Hematopoietic multipotent progenitor cell treated with erythropoietin and hydrocortisone succinate and interleukin-3 and kit ligand, for 15 days (in vitro differentiated cells): ENCODE data around the gene INSYN2A.

Experiments
- DNase-seq: peaks from one replicate; pipeline ENCODE4 v3.0.0-alpha.2; 2015; ENCODE audit warnings: low spot score

The INSYN2A gene, protein sequence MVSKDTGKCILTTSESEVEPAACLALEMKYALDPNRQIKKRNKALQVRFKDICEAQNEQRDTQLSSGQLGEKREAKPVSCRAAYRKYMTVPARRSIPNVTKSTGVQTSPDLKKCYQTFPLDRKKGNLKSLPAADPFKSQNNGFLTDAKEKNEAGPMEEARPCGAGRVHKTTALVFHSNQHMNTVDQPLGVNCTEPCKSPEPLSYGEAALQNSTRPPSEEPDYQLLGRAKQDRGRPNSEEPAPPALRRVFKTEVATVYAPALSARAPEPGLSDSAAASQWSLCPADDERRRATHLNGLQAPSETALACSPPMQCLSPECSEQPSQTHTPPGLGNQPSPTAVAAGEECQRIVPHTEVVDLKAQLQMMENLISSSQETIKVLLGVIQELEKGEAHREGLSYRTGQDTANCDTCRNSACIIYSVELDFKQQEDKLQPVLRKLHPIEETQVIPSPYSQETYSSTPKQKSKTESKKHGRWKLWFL

DNA sequence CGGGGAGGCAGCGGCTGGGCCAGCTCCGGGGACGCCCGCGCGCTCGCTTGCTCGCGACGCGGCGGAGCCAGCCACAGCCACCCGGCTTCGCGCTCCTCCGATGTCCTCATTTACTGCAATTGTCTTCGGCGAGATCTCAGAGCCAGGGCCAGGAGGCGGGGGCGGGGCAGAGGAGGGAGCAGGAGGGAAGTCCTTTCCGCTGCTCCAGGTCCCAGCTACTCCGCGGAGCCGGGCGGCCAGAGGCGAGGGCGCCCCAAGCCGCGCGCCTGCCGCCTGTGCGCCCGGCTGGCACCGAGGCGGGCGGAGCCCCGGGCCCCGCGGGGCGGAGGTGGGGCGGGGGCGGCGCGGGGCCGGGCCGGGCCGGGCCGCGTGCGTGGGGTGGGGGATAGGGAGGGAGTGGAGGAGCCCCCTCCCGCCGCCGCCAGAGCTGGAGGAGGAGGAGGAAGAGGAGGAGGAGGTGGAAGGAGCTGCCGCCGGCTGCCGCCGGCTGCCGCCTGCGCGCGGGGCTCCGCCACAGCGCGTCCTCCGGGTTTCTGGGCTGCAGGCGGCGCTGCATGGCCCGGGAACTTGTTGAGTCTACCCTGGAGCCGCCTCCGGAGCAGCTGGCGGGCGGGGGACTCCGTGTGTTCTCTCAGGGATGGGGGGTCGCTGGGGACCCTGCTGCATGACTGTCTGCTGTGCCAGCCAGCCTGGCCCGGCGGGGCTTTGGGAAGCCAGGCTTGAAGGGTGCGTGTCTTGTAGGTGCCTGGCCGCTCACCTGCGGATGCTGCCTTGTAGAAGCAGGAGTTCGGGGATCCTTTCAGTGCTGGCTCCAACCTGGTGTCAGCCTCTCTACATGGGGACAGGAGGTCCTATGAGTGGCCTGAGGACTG, at the start of gene INSYN2A:
Gene INSYN2A, minus strand, starts transcription at position 310 of the 872 bp plus-strand sequence. CDS start 20,196 bp downstream, outside the sequence.
- DNase-seq = no peak

DNA sequence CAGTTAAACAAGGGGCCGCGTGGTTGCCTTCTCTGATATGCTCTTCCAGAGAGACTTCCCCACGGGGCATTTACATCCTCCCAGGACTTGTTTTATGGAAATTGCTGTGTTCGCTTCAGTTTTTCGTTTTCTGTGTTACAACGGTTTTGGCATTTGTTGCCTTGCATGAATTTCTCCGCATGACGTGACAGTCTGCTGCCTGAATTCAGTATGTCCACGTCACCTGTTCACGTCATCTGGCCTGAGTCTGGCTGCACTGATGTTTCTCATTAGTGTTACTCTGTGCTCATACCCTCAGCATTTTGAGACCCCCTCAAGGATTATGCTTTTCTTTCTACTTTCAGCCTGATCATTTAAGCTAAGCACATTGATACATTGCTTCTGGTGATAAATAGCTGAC, 49.1 kb upstream of the INSYN2A start:
- no peak for DNase-seq

DNA sequence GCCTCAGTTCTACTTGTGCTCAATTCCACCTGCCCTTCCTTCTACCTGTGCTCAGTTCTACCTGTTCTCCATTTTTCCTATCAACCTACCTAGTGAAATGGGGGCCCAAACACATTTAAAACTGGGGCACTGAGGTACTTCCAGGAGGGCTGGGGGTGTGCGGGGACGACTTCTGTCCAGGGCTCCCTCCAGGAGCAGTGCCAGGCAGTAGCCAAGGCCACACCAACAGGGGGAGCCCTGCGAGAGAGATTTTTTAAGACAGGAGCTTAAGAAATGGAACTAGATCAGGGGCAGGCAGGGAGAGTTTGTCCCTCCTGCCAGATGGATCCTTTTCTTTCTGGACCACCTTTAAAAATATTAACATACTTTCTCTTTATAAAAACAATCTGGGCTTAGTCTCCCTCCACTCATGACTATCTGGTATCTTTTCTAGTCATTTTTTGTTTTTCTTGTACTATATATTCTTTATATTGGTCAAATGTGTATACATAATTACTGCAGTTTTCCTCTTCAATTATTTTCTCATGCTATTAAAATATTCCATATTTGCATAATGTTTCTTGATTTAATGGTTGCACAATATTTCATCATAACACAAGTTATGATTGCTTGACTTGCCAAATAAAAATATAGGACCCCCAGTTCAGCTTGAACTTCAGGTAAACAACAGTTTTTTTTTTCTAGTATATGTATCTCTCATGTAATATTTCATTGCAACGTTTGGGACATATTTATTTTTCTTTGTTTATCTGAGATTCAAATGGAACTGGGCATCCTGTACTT, 47.3 kb upstream of the INSYN2A start:
- no peak for DNase-seq

DNA sequence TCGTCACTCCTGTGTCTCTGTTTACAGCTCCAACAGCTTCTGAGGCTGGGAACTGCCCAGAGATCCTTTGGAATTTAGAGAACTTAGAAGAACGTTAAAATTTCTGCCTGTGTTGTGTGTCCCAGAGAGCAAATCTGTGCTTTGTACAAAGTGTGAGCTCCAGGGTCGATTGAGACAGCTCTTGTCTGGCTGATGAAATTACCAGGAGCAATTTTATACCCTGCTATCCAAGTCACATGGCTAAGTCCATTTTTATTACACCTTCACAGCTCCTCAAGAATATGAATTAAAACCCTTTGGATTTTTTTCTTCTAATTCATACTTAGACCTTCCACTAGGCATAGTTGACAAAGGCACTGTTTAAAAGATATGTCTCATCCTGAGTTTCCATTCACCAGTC, 46.5 kb upstream of the INSYN2A start:
- no peak for DNase-seq

DNA sequence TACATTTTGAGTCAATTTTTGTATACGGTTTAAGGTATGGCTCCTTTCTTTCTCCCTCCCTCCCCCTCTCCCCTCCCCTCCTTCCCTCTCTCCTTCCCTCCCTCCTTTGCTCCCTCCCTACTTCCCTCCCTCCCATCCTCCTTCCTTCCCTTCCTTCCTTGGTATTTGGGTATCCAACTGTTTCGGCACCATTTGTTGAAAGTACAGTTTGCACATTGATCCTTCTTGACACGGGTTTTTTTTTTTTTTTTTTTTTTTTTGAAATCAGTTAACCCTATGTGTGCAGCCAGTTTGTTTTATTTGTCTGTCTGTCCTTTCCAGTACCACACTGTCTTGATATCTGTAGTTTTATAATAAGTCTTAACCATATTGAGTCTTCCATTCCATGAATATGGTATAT, 39.9 kb upstream of the INSYN2A start:
- no peak for DNase-seq

DNA sequence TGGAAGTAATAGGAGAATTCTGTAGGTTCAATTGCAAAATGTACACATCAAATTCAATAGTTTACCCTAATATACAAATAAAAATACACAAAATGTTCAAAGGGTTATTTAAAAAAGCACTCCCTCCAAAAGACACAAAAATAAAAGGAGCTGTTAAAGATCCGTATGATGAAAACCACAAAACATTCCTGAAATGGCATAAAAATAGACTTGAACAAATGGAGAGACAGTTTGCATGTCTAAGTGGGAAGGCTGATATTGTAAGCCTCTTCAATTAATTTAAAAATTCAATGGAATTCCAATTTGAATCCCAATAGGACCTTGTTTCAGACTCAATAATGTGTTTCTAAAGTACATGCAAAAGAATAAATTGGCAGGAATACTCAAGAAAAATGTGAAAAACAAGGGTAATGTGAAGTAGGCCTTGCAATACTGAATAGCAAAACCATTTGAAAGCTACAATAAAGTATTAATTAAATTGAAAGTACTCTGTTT, 38.0 kb upstream of the INSYN2A start:
- DNase-seq = no peak

DNA sequence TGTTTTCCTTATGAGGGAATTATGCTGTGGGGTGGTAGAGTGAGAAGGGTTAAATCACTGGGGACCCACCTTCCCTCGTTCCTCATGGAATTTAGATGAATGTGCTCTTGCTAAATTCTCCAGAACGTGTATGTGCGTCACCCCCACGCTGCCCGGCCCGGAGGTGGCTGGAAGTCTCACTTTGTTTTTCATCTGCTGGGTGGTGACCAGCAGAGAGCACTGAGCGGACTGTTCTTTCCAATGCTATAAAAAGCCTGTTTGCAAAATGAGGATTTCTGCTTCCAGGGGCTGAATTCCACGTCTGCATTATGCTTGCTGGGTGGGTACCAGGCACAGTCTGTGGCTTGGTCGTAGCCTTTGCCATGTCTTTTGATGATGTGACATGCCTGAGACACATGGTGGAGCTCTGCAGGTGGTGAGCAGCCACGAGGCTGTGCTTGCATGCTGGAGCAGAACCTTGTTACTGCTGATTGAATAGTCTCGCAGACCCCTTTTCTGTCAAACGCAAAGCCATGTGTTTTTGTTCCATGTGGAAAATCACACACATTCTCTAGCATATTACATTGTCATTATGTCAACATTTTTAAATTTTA, 31.9 kb upstream of the INSYN2A start:
- DNase-seq = no peak

DNA sequence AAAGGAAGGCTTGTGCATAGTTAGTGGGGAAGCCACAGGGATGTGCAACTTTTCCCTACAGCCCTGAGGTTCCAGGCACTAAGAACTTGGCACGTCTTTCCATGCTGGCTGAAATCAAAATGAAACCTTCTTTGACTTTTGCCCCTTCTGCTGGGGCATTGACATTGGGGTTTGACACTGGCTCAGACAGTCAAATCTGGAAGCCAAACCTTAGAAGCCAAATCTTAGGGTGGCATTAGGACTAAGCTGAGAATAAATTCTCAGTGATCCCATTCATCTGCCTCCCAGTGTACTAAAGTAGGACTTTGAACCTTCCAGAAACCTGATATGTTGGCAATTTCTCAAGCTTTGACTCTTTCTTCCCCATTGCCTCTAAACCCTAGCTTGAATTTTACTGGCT, 31.3 kb upstream of the INSYN2A start:
- DNase-seq = no peak

DNA sequence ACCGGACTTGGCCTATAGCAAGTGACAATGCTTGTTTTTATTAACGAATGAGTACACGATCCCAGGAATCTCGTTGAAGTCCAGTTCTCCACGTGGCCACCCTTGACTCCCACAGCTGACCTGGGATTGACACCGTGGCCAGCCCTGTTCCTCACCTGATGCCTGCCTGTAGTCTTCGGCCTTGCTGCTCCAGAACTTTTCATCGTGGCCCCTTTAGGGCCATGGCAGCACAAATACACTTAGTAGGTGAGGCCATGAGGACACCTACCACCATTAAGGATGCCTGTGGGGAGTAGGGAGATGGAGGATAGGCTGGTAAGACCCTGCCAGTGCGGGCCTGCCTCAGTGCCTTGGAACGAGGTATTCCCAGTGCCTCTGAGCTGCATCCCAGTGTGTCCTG, 30.6 kb upstream of the INSYN2A start:
- DNase-seq = no peak

DNA sequence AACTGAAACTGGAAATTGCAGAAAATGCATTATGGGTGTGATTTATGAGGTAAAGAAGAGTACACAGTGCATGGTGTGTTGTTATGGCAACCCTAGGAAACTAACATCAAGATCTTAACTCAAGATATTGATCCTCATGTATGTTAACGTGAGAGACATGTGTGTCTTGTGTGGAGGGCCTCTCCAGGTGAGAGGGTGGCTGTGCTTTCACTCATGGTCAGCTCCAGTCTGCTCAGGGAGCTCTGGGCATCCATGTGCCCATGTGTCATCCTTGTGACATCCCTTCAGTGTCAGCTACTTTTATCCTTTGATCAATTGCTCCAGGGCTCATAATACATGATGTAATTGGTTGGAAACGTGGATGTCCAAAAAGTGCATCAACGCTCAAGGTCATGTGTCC, 24.9 kb upstream of the INSYN2A start:
- no peak for DNase-seq

DNA sequence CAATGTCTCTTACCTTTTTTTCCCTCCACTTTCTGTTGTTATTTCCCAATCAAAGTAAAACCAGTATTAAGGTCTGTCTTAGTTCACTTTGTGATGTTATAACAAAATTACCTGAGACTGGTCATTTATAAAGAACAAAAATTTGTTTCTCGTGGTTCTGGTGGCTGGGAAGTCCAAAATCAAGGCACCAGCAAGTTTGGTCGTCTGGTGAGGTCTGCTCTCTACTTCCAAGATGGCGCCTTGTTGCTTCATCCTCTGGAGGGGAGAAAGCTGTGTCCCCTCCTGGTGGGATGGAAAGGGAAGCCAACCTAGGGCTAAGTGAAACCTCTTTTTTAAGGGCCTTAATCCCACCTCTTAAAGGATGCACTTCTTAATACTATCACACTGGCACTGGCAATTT, 22.3 kb upstream of the INSYN2A start:
- DNase-seq = no peak

DNA sequence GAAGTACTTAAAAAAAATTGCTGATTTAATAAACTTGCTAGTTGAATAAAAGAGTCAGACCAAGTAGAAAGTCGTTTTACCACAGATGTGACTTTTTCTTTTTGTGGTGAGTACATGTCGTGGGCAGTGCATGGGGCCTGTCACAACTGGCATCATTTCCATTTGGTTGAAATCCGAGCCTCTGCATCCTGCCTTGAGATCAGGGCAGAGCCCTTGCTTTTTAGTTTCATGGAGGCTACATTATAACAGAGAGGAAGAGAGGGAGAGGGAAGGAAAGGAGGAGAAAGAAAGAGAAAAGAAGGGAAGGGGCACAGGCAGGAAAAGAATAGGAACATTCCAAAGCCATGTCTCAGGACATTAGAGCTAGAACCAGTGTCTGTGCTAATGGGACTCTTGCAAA, 20.4 kb upstream of the INSYN2A start:
- DNase-seq = no peak

DNA sequence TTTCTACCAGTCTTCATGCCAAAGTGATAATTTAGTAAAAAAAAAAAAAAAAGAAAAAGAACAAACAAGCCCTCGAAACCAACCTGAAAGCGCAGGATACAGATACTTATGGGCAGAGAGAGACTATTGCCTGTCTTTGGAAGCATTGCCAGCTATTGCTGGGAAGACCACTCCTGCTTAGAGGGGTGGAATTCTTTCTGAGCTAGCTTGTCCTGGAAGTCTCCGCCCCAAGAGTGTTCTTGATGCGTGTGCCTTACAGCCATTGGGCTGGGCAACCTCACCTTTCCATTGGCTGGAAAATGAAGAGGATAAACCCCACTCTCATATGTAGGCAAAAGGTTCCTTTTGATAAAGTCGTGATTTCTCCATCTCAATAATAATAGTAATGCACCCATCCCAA, 19.9 kb upstream of the INSYN2A start:
- no peak for DNase-seq

DNA sequence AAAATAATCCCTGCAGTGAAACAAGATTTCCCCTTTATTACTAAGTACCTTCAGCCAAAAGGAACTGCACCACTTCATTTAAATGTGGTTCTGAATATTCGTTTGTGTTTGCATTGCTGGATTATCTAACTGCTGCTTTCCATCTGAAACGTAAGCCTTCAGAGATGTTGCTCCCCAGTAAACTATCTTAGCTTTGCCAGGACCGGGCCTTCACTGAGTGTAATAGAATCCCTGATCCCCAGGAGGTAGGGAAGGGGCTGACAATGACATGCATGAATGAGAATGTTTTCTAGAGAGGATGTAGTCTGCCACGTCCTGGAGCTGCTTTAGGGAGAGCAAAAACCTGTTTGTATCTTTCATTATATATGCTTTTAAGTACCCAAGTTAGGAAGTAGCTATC, 19.5 kb upstream of the INSYN2A start:
- no peak for DNase-seq

DNA sequence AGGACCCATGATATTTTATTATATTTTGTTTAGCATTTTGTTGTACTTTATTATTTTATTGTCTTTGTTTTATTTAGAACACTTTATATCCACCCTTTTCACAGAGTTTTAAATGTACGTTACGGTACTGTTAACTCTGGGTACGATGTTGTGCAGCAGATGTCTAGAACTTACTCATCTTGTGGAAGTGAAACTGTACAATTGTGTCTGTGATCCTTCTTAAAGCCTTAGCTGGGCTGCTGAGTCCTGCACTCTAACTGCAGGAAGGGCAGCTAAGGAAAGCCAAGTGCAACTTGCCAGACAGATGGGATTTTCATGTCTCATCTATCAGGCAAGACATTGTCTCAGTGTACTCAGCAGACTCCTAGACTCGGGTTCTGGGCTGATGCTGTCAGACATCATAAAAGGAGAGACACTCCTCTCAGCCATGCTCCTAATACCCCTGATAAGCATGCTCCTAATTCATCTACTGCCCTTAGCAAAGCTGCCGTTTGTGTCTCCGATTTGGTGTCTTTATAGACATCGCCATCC, 14.6 kb upstream of the INSYN2A start:
- no peak for DNase-seq

DNA sequence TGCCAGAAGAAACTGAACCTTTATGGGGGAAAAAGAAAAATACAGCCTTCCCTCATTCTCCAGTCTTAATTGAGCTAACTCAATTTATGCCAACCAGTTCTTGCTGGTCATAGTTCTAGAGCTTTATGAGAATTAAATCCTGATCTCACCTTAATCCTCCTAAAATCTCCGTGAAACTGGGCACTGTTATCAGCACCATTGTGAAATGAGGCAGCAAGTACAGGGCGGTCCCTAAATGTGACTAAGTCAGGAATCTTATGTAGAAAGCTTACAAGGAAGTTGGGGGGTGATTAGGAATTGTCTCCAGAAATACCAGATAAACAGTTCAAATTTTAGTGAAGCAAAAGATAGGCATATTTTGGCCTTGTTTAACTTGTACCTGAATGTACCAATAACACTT, 10.7 kb upstream of the INSYN2A start:
- no peak for DNase-seq

DNA sequence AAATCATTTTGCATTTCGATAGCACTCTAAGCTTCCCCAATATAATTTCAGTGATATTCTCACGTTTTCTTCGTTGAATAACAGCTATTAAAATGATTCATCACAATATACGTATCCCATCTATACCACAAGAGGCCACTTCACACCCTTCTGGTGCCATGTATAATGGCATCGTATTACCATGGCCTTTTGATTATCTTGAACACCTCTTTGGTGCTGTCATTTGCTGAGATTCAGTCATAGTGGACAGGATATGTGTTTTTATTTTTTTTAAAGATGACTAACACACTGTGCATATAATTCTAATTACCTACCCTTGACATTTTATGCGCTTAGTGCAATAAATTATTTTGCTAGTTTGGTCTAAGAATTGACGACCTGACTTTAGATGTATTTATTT, 6.7 kb upstream of the INSYN2A start:
- no peak for DNase-seq

DNA sequence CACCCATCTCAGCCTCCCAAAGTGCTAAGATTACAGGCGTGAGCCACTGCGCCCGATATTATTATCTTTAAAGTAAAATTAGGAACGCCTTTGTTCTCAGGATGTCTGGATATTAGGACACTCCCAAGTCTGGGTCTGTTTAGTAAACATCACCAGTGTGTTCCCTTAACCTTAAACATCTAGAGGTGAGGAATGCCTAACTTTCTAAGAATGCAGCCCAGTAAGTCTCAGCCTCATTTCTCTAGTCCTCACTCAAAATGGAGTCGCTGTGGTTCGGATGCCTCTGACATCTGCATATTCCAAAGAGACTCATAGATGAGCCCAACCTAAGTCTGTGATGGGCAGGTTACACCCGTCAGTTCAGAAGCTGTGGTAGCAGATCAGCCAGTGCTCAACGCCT, 4.3 kb upstream of the INSYN2A start:
- DNase-seq = no peak

DNA sequence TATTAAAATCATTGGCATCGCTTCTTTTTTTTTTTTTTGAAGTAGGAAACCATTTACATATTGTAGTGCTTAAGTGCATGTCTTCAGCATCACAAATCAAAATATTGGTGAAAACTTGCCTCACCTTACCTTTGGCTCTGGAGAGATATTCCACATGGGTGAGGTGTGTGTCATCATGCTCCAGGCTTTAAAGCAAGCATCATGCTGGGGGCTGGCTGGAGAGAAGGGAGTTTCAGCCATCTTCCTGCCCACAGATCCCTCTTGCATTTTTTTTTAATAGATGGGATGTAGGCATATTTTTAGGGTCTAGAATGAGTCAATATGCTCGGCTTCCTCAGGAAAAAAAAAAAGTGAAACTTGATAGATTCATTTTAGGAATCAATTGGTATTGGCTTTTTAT, 2.3 kb upstream of the INSYN2A start:
- DNase-seq = no peak

DNA sequence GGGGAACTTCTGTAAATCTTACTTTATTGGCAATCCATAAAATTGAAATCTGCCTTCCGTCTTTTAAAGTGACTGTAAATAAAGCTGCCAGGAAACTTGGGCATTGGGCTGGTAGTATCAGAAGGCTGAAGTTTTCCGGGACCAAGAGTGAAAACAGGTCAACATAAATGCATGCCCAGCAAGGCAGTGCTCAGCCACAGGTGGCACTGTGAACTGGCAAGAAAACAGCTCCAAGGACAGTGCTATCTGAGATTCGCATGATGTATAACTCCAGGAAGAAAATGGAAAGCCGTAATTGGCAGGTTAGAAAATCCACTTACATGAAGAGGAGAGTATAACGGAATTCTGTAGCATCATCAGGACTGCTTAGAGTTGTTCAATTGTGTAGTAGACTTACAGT, 1.9 kb upstream of the INSYN2A start:
- DNase-seq = no peak

DNA sequence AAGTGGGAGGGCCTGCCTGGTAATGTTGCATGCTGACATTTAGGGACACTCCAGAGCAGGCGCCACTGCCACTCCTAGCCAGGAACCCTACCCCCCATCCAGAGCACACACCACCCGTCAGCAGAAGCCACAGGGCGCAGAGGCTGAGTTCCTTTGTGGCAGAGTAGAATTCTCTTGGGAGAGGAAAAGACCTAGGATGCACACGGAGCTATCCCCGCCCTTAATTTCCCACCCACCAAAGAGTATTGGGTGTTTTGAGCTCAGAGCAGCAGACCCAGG, 702 bp upstream of the INSYN2A start:
- no peak for DNase-seq
